SU-DHL-6 (cell line): ENCODE measurements around the gene PCBD1.

Experiments used
- CTCF ChIP-seq: fragments of 200-600 bp; sonication (generic); IDR thresholded peaks from one replicate; pipeline ENCODE4 v1.5.1; 2017; ENCODE audit warnings: antibody characterized with exemption, mild to moderate bottlenecking, low read length, moderate library complexity; ENCODE audit not compliant: insufficient read depth, poor library complexity, severe bottlenecking
- EZH2phosphoT487 ChIP-seq: fragments of 200-600 bp; sonication (generic), shearing (Covaris generic); conservative IDR thresholded peaks from 2 replicates; pipeline ENCODE4 v1.6.1; 2018; ENCODE audit warnings: mild to moderate bottlenecking, antibody characterized with exemption, low read length, moderate library complexity, mixed read lengths

GRCh38 chr10:70856454-70856853 is 31.9 kb downstream of the PCBD1 start:
- TF ChIP-seq CTCF (no peak), EZH2phosphoT487 (no peak)
